ENCODE results near the gene UTF1. TPM values are rescaled to one million over a fixed set of nuclear protein-coding genes. Genes with fewer than 3 reads are reported as not detected.

Gene UTF1
- total RNA-seq, 1 donor from 2014 or later, result not detected

GRCh38 chr10:133242611-133243356, 12.8 kb downstream of the UTF1 start:
- FAIRE-seq (no peak), DNase-seq (ENCODE audit: low spot score in 2 of 2) (no peak)

DNA sequence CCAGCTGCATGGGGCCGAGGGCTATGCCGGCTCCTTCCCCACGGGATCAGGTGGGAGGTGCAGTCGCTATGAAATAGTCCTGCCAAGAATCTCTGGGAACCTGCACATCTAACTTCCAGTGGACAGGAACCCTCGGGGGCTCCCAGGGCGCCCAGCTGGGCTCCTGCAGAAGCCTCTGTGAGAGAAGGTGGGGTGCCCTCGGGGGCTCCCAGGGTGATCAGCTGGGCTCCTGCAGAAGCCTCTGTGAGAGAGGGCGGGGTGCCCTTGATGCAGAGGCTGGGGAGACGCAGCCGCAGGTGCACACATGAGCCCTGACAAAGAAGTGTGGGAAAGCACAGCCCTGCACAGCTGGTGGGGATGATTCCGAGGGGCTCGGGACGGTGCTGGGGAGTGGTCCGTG, 13.6 kb downstream of the UTF1 start:
- DNase-seq (ENCODE audit: low spot score in 2 of 2) (no peak), FAIRE-seq (no peak)

GRCh38 chr10:133245439-133246235, 15.6 kb downstream of the UTF1 start:
- DNase-seq (ENCODE audit: low spot score in 2 of 2) (no peak), FAIRE-seq (no peak)

GRCh38 chr10:133246236-133246626, 16.2 kb downstream of the UTF1 start:
- DNase-seq (ENCODE audit: low spot score in 2 of 2) (no peak), FAIRE-seq (no peak)

DNA sequence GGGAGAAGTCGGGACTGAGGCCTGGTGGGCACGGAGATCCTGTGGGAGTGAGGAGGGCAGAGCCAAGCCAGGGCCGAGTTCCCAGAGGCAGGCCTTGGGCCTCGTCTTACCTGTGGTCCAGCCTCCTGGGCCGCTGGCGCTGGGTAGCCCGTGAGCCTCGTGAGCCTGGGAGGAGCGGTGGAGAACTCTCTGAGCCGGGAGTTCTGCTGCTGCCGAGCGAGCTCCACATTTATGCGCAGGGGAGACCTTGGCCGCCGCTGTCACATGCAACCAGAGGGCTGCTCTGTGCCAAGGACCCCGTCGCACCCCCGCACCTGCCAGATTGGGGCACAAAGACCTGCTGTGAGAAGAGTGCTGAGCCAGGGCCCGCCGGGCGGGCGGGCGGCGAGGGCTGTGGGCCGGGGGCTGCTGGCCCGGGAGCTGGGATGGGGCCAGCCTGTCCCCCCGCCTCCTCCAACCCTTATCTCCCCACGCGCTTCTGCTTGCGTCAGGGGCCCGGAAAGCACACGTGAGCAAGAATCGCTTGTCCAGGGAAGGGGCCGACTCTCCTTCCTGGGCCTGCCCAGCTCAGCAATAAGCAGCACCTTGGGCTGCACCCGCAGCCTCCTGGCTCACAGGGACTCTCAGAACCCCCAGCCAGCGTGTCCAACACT, 17.8 kb downstream of the UTF1 start:
- no peak for FAIRE-seq
- no peak for DNase-seq (ENCODE audit: low spot score in 2 of 2)

GRCh38 chr10:133248334-133248715, 18.3 kb downstream of the UTF1 start:
- no peak for DNase-seq (ENCODE audit: low spot score in 2 of 2)
- FAIRE-seq, result no peak

DNA sequence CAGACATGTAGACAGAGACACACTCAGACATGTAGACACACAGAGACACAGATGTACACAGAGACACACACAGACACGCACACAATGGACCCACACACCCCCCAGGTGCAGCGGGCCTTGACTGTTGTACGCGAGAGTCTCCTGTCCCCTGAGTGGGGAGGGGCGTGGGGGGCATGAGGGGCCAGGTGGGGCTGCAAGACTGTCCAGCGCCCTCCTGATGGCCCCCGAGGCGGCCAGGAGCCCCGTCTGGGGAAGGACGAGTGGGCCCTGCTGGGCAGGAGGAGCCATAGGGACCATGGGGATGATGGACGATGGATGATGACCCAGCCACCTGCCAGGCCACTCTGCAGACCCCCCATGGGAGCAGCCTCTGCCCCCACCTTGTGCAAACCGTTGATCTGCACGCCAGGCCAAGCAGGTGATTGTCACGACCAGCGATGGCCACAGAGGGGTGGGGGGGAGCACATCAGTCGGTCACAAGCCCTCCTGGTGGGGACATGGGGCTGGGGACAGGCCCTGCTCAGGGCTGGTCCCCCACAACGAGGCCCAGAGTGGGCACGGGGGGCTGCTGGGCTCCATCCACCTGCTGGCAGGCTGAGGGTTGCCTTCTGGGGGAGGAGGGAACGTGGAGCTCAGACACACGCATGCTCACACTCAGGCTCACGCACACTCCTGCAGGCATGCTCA, 19.2 kb downstream of the UTF1 start:
- no peak for FAIRE-seq
- DNase-seq (ENCODE audit: low spot score in 2 of 2), result no peak

DNA sequence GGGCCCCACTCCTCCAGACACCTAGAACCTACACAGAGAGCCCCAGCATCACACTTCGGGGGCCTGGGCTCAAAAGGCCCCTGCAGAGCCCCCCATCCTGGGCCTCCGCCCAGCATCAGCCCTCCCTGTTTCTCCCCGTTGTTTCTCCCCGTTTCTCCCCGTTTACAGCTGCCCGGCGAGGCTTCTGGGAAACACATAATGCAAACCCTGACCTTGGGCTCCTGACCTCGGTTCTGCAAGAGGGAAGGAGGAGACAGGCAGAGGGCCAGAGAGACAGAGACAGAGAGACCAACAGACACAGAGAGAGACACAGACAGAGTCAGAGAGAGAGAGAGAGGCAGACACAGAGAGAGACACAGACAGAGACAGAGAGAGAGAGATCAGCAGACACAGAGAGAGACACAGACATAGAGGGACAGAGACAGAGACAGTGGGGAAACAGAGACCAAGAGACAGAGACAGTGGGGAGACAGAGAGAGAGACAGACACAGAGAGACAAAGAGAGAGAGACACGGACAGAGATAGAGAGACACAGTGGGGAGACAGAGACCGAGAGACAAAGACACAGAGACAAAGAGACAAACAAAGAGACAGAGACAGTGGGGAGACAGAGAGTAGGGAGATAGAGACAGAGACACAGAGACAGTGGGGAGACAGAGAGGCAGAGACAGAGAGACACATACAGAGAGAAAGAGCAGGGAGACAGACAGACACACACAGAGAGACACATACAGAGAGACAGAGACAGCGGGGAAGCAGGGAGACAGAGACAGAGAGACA, 20.1 kb downstream of the UTF1 start:
- FAIRE-seq (no peak), DNase-seq (ENCODE audit: low spot score in 2 of 2) (no peak)

DNA sequence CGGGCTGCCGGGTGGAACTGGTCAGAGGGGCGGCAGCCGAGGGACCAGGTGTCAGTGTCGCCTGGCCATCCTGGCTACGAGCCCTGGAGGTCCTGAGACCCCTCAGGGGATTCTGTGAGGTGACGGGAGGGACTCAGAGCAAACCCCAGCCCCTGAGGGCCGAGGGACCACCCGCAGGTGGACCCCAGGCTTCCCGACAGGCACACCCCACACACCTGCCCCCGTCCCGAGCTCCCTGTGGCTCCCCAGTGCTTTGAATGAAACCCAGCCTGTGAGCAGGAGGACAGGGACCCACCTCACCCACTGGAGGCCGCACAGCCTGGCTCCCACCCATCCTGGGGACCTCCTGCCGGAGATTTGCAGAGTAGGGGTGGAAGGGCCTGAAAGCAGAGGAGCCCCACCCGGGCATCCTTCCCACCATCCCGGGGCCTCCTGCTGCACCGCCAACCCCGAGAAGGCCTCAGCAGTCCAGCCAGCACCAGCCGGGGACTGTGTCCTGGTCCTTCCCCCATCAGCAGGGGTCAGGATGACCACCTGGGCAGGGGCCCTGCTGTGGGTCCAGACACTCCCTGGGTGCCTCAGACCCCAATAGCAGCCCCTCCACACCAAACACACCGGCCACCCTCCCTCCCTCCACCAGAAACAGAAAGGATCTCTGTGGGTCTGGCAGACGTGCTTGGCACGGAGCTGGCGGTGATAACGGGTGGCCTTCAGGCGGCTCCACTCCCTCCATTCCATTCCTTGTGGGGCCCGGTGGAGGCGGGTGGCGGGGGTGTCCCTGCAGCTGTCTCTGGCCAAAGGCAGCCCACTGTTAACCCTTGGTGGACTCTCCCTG, 21.6 kb downstream of the UTF1 start:
- DNase-seq (ENCODE audit: low spot score in 2 of 2) (no peak), FAIRE-seq (no peak)

GRCh38 chr10:133252223-133252552, 22.2 kb downstream of the UTF1 start:
- DNase-seq (ENCODE audit: low spot score in 2 of 2), result no peak
- FAIRE-seq, result no peak

- DNase-seq (ENCODE audit: low spot score in 2 of 2) (no peak), FAIRE-seq (no peak)
Observed at GRCh38 chr10:133253361-133253955, 23.4 kb downstream of the UTF1 start.

DNA sequence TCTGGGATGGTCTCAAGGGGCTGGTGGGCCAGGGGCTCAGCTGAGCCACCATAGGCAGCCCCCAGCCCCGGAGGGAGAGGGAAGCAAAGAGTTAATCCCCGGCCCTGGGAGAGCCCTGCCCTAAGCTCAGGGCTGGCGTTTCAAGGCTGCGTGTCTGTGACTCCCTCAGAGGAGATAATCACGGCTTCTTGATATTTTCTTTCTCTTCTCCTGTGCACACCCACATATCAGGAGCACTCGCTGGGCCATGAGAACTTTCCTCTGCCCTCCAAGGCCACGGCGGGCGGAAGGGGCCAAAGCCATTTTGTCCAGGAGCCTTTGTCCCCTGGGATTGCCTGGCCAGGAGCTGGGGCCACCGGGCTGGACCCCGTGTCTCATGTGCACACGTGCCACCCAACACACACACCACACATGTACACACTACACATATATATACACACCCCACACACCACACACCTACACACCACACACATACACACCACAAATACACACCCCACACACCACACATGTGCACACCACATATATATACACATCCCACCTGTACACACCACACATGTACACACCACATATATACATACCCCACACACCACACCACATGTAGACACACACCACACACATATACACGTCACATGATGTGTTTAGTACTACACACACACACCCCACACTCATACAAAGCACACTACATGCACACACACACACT, 24.6 kb downstream of the UTF1 start:
- no peak for FAIRE-seq

DNA sequence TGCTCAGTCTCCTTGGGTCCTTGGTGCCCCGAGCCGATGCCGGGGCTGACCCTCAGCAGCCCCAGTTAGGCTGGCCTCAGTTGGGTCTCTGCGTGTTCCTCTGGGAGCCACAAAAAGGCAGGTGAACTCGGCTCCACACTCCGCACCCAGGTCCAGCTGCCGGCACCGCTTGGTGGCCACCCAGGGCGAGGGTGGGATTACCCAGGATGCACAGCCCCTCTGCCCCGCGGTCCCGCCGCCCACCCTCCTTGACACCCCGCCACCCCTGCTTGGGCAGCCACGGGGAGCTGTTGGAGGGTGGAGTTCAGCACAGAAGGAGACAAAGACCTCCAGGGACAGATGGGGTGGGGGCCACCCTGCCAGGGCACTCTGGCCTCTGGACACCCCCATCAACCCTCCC, 25.3 kb downstream of the UTF1 start:
- FAIRE-seq, result no peak

More for the DNA sequence above, 24.6 kb downstream of the UTF1 start:
- no peak for DNase-seq (ENCODE audit: low spot score in 2 of 2)

GRCh38 chr10:133257489-133258065, 27.6 kb downstream of the UTF1 start:
- FAIRE-seq, result no peak
- no peak for DNase-seq (ENCODE audit: low spot score in 2 of 2)

More for the DNA sequence above, 25.3 kb downstream of the UTF1 start:
- DNase-seq (ENCODE audit: low spot score in 2 of 2), result no peak

DNA sequence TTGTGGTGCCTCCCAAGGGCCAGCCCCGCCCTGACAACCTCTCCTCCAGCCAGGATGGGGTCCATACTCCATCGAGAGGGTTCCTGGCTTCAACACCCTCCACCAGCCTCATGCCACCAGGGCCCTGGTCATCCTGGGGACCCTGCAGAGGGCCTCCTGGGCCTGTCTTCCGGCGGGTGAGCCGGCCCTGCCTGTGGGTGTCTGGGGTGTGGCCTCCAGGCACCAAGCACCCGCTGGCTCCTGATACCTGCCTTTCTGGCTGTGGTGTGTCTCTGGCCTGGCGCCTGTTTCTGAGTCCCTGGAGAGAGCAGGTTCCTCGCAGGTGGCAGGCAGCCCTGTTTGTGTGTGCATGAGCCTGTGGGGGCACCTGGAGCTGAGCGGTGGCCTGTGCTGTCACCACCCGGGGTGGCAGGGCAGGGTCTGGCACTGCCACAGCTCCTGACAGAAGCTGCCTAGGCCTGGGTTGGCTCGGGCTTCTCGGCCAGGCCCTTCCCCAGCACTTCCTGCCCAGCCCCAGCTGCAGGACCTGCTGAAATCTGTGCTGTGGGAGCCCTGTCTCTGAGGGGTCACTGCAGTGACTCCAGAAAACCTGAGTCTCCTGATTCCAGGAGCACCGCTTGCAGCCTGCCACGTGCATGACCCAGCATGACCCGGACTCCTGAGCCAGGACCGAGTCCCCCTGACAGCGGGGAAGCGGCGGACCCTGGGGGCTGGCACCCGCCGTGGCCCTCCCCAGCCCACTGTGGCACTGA, 28.2 kb downstream of the UTF1 start:
- no peak for FAIRE-seq
- no peak for DNase-seq (ENCODE audit: low spot score in 2 of 2)

- FAIRE-seq (no peak), DNase-seq (ENCODE audit: low spot score in 2 of 2) (peak in 1 of 2 donors; percentile 60)
Observed at GRCh38 chr10:133258818-133259601, 29.0 kb downstream of the UTF1 start.
